GM19467 (cell line): ENCODE data around the gene ZNF418.
"Not testable (repeated sequence)": the region's sequence is repeated elsewhere in the genome, so short reads cannot be mapped to it uniquely, and the experiment has no call there.

Experiments
- ATAC-seq: cut with Tn5 transposase; IDR thresholded peaks from one replicate; pipeline ENCODE4 v1.9.1; 2021; ENCODE audit warnings: mild to moderate bottlenecking, moderate library complexity; ENCODE audit not compliant: unreplicated experiment

The ZNF418 gene

DNA sequence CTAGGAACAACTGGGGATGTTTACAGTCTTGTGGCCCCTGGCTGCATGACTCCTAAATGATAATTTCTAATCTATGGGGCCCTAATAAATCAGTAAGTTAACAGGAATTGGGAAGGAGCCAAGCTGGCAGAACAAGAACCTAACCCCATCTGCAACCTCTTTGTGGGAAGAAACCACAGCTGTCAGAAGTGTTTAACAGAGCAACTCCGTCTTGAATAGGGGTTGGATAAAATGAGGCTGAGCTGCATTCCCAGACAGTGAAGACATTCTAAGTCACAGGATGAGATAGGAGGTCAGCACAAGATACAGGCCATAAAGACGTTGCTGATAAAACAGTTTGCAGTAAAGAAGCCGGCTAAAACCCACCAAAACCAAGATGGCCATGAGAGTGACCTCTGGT is 44.5 kb downstream of the ZNF418 start:
- not testable (repeated sequence) for ATAC-seq

DNA sequence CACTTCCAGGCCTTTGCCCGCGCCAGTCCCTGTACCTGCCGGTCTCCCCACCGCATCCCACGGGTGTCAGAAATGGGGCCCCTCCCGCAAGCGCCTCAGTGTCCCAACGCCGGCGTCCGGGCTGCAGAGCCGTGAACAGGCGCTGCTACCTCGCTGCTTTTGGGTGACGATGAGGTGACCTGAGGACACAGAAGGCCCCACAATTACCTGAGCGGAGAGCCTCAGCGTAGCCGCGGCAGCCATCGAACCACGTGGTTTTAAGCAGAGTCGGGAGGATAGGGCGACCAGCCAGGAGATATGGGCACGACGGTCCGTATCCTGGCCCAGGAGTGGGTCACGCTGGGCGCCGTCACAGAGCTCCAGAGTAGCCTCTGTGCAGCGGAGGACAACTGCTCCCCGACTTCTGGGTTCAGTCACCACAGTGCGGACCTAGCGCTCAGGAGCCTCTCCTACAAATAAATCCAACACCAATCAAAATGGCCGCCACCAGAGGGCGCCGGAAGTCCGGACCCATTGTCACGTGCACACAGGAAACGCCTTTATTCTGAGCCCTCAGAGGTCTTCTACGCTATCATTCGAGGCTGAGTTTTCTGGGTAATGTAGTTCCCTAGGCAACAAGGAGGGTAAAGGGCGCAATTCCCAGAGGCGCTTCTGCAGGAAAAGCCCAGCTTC is 46.5 kb downstream of the ZNF418 start, which contains the start of gene ZNF814:
TSS of gene ZNF814 (minus strand) at position 478 of the 672 bp plus-strand sequence. CDS start at position 243, 235 bp downstream.
- ATAC-seq: peak; percentile 56

DNA sequence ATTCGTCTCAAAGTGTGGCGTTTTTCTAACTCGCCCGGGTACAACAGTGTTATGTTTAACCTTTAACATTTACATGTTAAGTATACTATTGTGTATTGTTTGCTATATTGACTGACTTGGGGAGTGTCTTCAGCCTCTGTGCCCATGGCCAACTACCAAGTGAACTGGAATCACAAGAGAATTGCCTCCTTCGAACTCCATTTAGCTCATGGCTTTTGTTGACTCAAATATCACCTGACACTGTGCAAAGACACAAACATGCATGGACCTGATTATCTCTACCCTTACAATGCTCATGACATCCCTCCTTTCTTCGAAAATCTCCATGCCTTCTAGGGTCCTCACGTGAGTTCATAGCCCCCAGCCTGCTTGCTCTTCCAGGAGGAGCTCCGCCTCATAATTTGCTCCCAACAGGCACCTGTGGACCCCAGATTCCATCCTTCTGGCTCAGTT is 47.1 kb downstream of the ZNF418 start:
- ATAC-seq: no peak

DNA sequence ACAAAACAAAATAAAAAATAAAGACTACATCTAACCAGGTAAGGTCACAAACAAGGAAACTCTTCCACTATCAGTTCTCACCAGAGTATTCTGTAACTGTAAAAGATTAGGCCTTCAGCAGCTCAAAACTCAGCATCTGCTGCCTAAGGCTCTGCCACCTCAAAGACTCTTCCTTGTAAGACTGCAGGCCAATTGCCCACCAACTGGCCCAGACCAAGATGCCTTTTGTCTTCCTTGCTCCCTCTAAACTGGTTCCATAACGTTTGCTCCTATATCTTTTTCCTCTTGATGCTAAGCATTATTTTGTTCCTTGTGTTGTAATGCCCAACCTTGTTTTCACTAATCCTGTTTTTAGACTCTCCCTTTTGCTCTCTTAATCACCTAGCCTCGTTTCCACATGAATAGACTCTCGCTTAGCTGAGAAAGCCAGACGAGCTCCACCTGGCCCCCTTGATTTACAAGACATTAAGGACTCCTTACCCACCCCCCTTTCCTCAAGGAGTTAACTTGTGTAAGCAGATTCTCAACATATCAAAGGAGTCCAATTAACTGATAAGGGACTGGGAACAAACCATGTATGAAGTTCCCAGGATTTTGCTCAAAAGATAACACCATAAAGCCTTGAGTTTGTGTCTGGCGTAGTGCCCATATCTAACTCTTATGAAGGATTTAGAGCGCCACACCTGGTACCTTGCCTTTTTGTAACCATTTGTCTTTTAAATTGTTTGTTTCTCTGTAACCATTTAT is 47.8 kb downstream of the ZNF418 start:
- ATAC-seq: no peak

DNA sequence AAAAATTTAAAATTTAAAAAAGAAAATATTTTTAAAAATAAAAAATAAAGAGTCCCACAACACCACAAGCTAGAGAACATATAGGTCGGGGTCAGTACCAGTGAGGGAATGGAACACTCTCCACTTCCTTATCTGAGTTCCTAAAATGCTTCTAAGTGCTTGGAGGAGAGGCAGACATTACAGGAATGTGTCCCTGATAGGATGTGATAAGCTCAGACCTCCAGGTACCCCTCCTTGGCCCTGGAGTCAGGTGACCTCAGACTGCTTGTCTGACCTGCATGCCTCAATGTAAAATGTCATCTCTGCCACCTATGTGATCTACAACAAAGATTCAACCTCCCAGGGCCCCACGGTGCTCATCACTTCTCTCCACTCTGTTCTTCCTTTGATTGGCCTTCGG is 49.2 kb downstream of the ZNF418 start:
- no peak for ATAC-seq

DNA sequence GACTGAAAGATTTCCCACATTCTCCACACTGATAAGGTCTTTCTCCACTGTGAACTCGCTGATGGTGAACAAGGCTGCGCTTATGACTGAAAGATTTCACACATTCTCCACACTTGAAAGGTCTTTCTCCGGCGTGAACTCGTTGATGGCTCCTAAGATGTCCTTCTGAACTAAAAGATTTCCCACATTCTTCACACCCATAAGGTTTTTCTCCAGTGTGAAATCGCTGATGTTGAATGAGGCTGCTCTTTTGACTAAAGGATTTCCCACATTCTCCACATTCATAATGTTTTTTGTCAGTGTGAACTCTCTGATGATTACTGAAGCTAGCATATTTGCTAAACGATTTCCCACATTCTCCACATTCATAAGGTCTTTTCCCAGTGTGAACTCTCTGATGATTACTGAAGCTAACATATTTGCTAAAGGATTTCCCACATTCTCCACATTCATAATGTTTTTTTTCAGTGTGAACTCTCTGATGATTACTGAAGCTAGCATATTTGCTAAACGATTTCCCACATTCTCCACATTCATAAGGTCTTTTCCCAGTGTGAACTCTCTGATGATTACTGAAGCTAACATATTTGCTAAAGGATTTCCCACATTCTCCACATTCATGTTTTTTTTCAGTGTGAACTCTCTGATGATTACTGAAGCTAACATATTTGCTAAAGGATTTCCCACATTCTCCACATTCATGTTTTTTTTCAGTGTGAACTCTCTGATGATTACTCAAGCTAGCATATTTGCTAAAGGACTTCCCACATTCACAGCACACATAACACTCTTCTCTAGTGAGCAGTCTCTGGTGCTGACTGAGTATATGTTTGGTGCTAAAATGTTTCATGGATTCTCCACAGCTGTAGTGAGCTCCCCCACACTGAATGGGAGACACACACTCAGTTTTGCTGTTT is 61.1 kb downstream of the ZNF418 start:
- not testable (repeated sequence) for ATAC-seq

DNA sequence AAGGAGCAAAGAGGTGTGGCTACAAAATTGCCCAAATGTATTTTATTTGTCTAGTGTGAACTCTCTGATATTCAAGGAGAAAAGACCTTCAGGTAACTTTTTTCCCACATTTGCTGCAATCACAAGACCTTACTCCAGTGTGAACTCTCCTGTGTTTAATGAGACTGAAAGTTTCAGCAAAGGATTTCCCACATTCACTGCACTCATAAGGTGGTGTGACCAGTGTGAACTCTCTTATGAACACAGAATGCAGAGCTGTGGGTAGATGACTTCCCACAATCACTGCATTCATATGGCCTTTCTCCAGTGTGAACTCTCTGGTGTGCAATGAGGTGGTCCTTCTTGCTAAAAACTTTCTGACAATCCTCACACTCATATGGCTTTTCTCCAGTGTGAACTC is 62.8 kb downstream of the ZNF418 start:
- no peak for ATAC-seq
